ENCODE measurements around the gene GBX2. TPM values are rescaled to one million over a fixed set of nuclear protein-coding genes. Genes with fewer than 3 reads are reported as not detected.

Gene GBX2
- total and polyA plus RNA-seq, 4 donors = 0.59 to 1.3 TPM; not detected in 2

- Histone ChIP-seq H3K9me3 (ENCODE audit: control insufficient read depth, low read length) (no peaks in the 10 kb centered on the region), H3K4me1 (ENCODE audit: control insufficient read depth in 1 of 2, insufficient read depth in 2 of 2, low read length in 2 of 2) (no peaks in the 10 kb centered on the region), H3K27me3 (ENCODE audit: control insufficient read depth in 1 of 2, insufficient read depth in 2 of 2, low read length in 1 of 2) (peaks cover 0 to under 1% of the 10 kb centered on the region in 2 donors), H3K27ac (ENCODE audit: low read depth in 1 of 2, low read length in 2 of 2) (no peak overlapping the region), H3K36me3 (ENCODE audit: control insufficient read depth in 1 of 2, insufficient read depth in 2 of 2, low read length in 1 of 2) (no peaks in the 10 kb centered on the region), H3K4me3 (ENCODE audit: low read length in 2 of 2) (no peak overlapping the region)
- no peak for DNase-seq
- 2 to 7% methylated on average over 15 of the region's 15 CpGs for WGBS, 2 donors
- no peak for ATAC-seq (ENCODE audit: low FRiP score)
- intact Hi-C loops (cut with DNase I) = no loop called here
Observed at GRCh38 chr2:236178890-236179235, 10.7 kb upstream of the GBX2 start.

- Histone ChIP-seq H3K27ac (ENCODE audit: low read depth in 1 of 2, low read length in 2 of 2) (no peak overlapping the region), H3K36me3 (ENCODE audit: control insufficient read depth in 1 of 2, insufficient read depth in 2 of 2, low read length in 1 of 2) (no peaks in the 10 kb centered on the region), H3K4me1 (ENCODE audit: control insufficient read depth in 1 of 2, insufficient read depth in 2 of 2, low read length in 2 of 2) (no peaks in the 10 kb centered on the region), H3K4me3 (ENCODE audit: low read length in 2 of 2) (peak overlapping the region in 1 of 2 donors; percentile 11), H3K9me3 (ENCODE audit: control insufficient read depth, low read length) (no peaks in the 10 kb centered on the region), H3K27me3 (ENCODE audit: control insufficient read depth in 1 of 2, insufficient read depth in 2 of 2, low read length in 1 of 2) (no peaks in the 10 kb centered on the region)
- intact Hi-C loops (cut with DNase I) = no loop called here
- WGBS, 2 donors = 2 to 3% methylated on average over 62 to 65 of the region's 65 CpGs
- peak; percentile 67 to 87 for DNase-seq
- peak; percentile 69 for ATAC-seq (ENCODE audit: low FRiP score)
Observed at GRCh38 chr2:236177967-236178889, 10.0 kb upstream of the GBX2 start.

GRCh38 chr2:236177604-236177966, 9.4 kb upstream of the GBX2 start:
- Histone ChIP-seq H3K27me3 (ENCODE audit: control insufficient read depth in 1 of 2, insufficient read depth in 2 of 2, low read length in 1 of 2) (no peaks in the 10 kb centered on the region), H3K4me1 (ENCODE audit: control insufficient read depth in 1 of 2, insufficient read depth in 2 of 2, low read length in 2 of 2) (no peaks in the 10 kb centered on the region), H3K4me3 (ENCODE audit: low read length in 2 of 2) (no peak overlapping the region), H3K9me3 (ENCODE audit: control insufficient read depth, low read length) (no peaks in the 10 kb centered on the region), H3K27ac (ENCODE audit: low read depth in 1 of 2, low read length in 2 of 2) (no peak overlapping the region), H3K36me3 (ENCODE audit: control insufficient read depth in 1 of 2, insufficient read depth in 2 of 2, low read length in 1 of 2) (no peaks in the 10 kb centered on the region)
- peak in 1 of 2 donors; percentile 81 for DNase-seq
- intact Hi-C loops (cut with DNase I) = no loop called here
- peak; percentile 55 for ATAC-seq (ENCODE audit: low FRiP score)
- WGBS, 2 donors = 8 to 12% methylated on average over 20 of the region's 20 CpGs

- no peak overlapping the region for H3K4me3 ChIP-seq (ENCODE audit: low read length in 2 of 2)
- H3K4me1 ChIP-seq (ENCODE audit: control insufficient read depth in 1 of 2, insufficient read depth in 2 of 2, low read length in 2 of 2) = no peaks in the 10 kb centered on the region
- ATAC-seq (ENCODE audit: low FRiP score) (no peak), DNase-seq (no peak)
- H3K36me3 ChIP-seq (ENCODE audit: control insufficient read depth in 1 of 2, insufficient read depth in 2 of 2, low read length in 1 of 2) = no peaks in the 10 kb centered on the region
- 71 to 72% methylated on average over 21 of the region's 21 CpGs for WGBS, 2 donors
- H3K27ac ChIP-seq (ENCODE audit: low read depth in 1 of 2, low read length in 2 of 2) = no peak overlapping the region
- H3K27me3 ChIP-seq (ENCODE audit: control insufficient read depth in 1 of 2, insufficient read depth in 2 of 2, low read length in 1 of 2) = no peaks in the 10 kb centered on the region
- no peaks in the 10 kb centered on the region for H3K9me3 ChIP-seq (ENCODE audit: control insufficient read depth, low read length)
- intact Hi-C loops (cut with DNase I) = no loop called here
Observed at GRCh38 chr2:236176951-236177350, 8.8 kb upstream of the GBX2 start.

GRCh38 chr2:236176417-236176816, 8.2 kb upstream of the GBX2 start:
- no peak overlapping the region for H3K4me3 ChIP-seq (ENCODE audit: low read length in 2 of 2)
- 43 to 45% methylated on average over 7 of the region's 7 CpGs for WGBS, 2 donors
- intact Hi-C loops (cut with DNase I) = no loop called here
- H3K27me3 ChIP-seq (ENCODE audit: control insufficient read depth in 1 of 2, insufficient read depth in 2 of 2, low read length in 1 of 2) = no peaks in the 10 kb centered on the region
- no peak for DNase-seq
- no peaks in the 10 kb centered on the region for H3K36me3 ChIP-seq (ENCODE audit: control insufficient read depth in 1 of 2, insufficient read depth in 2 of 2, low read length in 1 of 2)
- no peaks in the 10 kb centered on the region for H3K9me3 ChIP-seq (ENCODE audit: control insufficient read depth, low read length)
- no peak for ATAC-seq (ENCODE audit: low FRiP score)
- no peaks in the 10 kb centered on the region for H3K4me1 ChIP-seq (ENCODE audit: control insufficient read depth in 1 of 2, insufficient read depth in 2 of 2, low read length in 2 of 2)
- H3K27ac ChIP-seq (ENCODE audit: low read depth in 1 of 2, low read length in 2 of 2) = no peak overlapping the region

- ATAC-seq (ENCODE audit: low FRiP score) = no peak
- intact Hi-C loops (cut with DNase I) = no loop called here
- 75 to 81% methylated on average over 6 of the region's 6 CpGs for WGBS, 2 donors
Observed at GRCh38 chr2:236175548-236176150, 7.5 kb upstream of the GBX2 start.

GRCh38 chr2:236173729-236174607, 5.8 kb upstream of the GBX2 start:
- intact Hi-C loops (cut with DNase I) = no loop called here
- no peaks in the 10 kb centered on the region for H3K4me1 ChIP-seq (ENCODE audit: control insufficient read depth in 1 of 2, insufficient read depth in 2 of 2, low read length in 2 of 2)

More at GRCh38 chr2:236175548-236176150, 7.5 kb upstream of the GBX2 start:
- Histone ChIP-seq H3K4me3 (ENCODE audit: low read length in 2 of 2) (no peak overlapping the region), H3K36me3 (ENCODE audit: control insufficient read depth in 1 of 2, insufficient read depth in 2 of 2, low read length in 1 of 2) (no peaks in the 10 kb centered on the region), H3K9me3 (ENCODE audit: control insufficient read depth, low read length) (no peaks in the 10 kb centered on the region), H3K4me1 (ENCODE audit: control insufficient read depth in 1 of 2, insufficient read depth in 2 of 2, low read length in 2 of 2) (no peaks in the 10 kb centered on the region), H3K27ac (ENCODE audit: low read depth in 1 of 2, low read length in 2 of 2) (no peak overlapping the region), H3K27me3 (ENCODE audit: control insufficient read depth in 1 of 2, insufficient read depth in 2 of 2, low read length in 1 of 2) (no peaks in the 10 kb centered on the region)
- no peak for DNase-seq

GRCh38 chr2:236173036-236173728, 5.0 kb upstream of the GBX2 start:
- no peaks in the 10 kb centered on the region for H3K9me3 ChIP-seq (ENCODE audit: control insufficient read depth, low read length)
- no peak overlapping the region for H3K27ac ChIP-seq (ENCODE audit: low read depth in 1 of 2, low read length in 2 of 2)
- intact Hi-C loops (cut with DNase I) = no loop called here
- H3K4me1 ChIP-seq (ENCODE audit: control insufficient read depth in 1 of 2, insufficient read depth in 2 of 2, low read length in 2 of 2) = no peaks in the 10 kb centered on the region
- H3K36me3 ChIP-seq (ENCODE audit: control insufficient read depth in 1 of 2, insufficient read depth in 2 of 2, low read length in 1 of 2) = no peaks in the 10 kb centered on the region
- DNase-seq (peak in 1 of 2 donors; percentile 76), ATAC-seq (ENCODE audit: low FRiP score) (no peak)
- no peaks in the 10 kb centered on the region for H3K27me3 ChIP-seq (ENCODE audit: control insufficient read depth in 1 of 2, insufficient read depth in 2 of 2, low read length in 1 of 2)
- H3K4me3 ChIP-seq (ENCODE audit: low read length in 2 of 2) = no peak overlapping the region
- WGBS, 2 donors = 30 to 47% methylated on average over 52 to 62 of the region's 62 CpGs

More at GRCh38 chr2:236173729-236174607, 5.8 kb upstream of the GBX2 start:
- no peak overlapping the region for H3K27ac ChIP-seq (ENCODE audit: low read depth in 1 of 2, low read length in 2 of 2)
- ATAC-seq (ENCODE audit: low FRiP score) (no peak), DNase-seq (peak in 1 of 2 donors; percentile 43)
- no peaks in the 10 kb centered on the region for H3K9me3 ChIP-seq (ENCODE audit: control insufficient read depth, low read length)
- H3K36me3 ChIP-seq (ENCODE audit: control insufficient read depth in 1 of 2, insufficient read depth in 2 of 2, low read length in 1 of 2) = no peaks in the 10 kb centered on the region
- H3K4me3 ChIP-seq (ENCODE audit: low read length in 2 of 2) = no peak overlapping the region
- no peaks in the 10 kb centered on the region for H3K27me3 ChIP-seq (ENCODE audit: control insufficient read depth in 1 of 2, insufficient read depth in 2 of 2, low read length in 1 of 2)
- 51 to 58% methylated on average over 23 of the region's 23 CpGs for WGBS, 2 donors

Measured in aorta (tissue), 5 donors.